GM19239 (cell line): ENCODE measurements around the gene KIAA1549.

Experiments
- DNase-seq: peaks from one replicate; pipeline ENCODE4 v3.0.0; 2011; ENCODE audit warnings: low spot score; ENCODE audit not compliant: insufficient read length
- FAIRE-seq: peaks from 2 replicates; lab custom pipeline; 2011; peaks lifted over from hg19 to GRCh38; lab: Jason Lieb, UNC

KIAA1549 gene

GRCh38 chr7:138784692-138785091 lies 196.5 kb downstream of the KIAA1549 start:
- DNase-seq: no peak
- no peak for FAIRE-seq
